ENCODE measurements around the gene CEP97.
"Not testable (repeated sequence)": the region's sequence is repeated elsewhere in the genome, so short reads cannot be mapped to it uniquely, and the experiment has no call there.

The CEP97 gene

DNA sequence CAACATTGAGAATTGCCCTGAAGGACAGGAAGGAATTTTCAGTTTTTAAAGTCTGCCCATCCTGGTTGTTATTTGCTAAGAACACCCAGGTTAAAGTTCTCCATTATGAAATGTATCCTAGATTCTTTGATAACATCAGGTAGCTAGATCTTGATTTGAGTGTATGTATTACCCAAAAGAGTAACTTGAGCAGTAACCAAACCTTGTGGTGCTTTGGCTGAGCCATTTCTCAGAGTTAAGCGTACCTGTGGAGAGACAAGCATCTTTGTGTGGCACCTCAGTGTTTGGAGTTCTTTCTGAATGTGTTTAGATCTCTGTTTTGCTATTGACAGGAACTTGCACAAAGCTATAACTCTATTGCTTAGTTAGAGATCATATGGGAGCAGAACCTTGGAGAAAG is 20.4 kb downstream of the CEP97 start:
- no peaks in the 10 kb centered on the region for H3K27me3 ChIP-seq (replicated peaks; ENCODE audit: control insufficient read depth, insufficient read depth, low read length)
- no peaks in the 10 kb centered on the region for H3K4me1 ChIP-seq (ENCODE audit: control insufficient read depth, insufficient read depth, low read length)
- no peak overlapping the region for H3K4me3 ChIP-seq (ENCODE audit: low read length)
- H3K36me3 ChIP-seq (ENCODE audit: control insufficient read depth, insufficient read depth, low read length, severe bottlenecking): no peaks in the 10 kb centered on the region
- H3K9me3 ChIP-seq (ENCODE audit: control insufficient read depth, low read length): no peaks in the 10 kb centered on the region
- no peak for DNase-seq (ENCODE audit: low read depth)
- no peak overlapping the region for H3K9ac ChIP-seq (ENCODE audit: low read length)

- H3K4me3 ChIP-seq (ENCODE audit: low read length); H3K9ac ChIP-seq (ENCODE audit: low read length); H3K36me3 ChIP-seq (ENCODE audit: control insufficient read depth, insufficient read depth, low read length, severe bottlenecking); DNase-seq (ENCODE audit: low read depth); H3K4me1 ChIP-seq (ENCODE audit: control insufficient read depth, insufficient read depth, low read length); H3K27me3 ChIP-seq (replicated peaks; ENCODE audit: control insufficient read depth, insufficient read depth, low read length); H3K9me3 ChIP-seq (ENCODE audit: control insufficient read depth, low read length): not testable (repeated sequence)
Observed at GRCh38 chr3:101745934-101746333, 21.5 kb downstream of the CEP97 start.

DNA sequence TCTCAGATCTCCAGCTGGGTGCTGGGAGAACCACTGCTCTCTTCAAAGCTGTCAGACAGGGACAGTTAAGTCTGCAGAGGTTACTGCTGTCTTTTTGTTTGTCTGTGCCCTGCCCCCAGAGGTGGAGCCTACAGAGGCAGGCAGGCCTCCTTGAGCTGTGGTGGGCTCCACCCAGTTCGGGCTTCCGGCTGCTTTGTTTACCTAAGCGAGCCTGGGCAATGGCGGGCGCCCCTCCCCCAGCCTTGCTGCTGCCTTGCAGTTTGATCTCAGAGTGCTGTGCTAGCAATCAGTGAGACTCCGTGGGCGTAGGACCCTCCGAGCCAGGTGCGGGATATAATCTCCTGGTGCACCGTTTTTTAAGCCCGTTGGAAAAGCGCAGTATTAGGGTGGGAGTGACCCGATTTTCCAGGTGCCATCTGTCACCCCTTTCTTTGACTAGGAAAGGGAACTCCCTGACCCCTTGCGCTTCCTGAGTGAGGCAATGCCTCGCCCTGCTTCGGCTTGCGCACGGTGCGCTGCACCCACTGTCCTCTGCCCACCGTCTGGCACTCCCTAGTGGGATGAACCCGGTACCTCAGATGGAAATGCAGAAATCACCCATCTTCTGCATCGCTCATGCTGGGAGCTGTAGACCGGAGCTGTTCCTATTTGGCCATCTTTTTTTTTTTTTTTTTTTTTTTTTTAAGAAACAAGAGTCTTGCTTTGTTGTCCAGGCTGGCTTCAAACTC is 29.1 kb downstream of the CEP97 start:
- H3K9me3 ChIP-seq (ENCODE audit: control insufficient read depth, low read length); H3K4me1 ChIP-seq (ENCODE audit: control insufficient read depth, insufficient read depth, low read length); DNase-seq (ENCODE audit: low read depth); H3K27me3 ChIP-seq (replicated peaks; ENCODE audit: control insufficient read depth, insufficient read depth, low read length); H3K9ac ChIP-seq (ENCODE audit: low read length); H3K4me3 ChIP-seq (ENCODE audit: low read length): not testable (repeated sequence)
- peaks cover 29% of the 10 kb centered on the region for H3K36me3 ChIP-seq (ENCODE audit: control insufficient read depth, insufficient read depth, low read length, severe bottlenecking)

- Histone ChIP-seq H3K4me3 (ENCODE audit: low read length) (no peak overlapping the region), H3K9me3 (ENCODE audit: control insufficient read depth, low read length) (no peaks in the 10 kb centered on the region), H3K4me1 (ENCODE audit: control insufficient read depth, insufficient read depth, low read length) (no peaks in the 10 kb centered on the region), H3K27me3 (replicated peaks; ENCODE audit: control insufficient read depth, insufficient read depth, low read length) (no peaks in the 10 kb centered on the region), H3K36me3 (ENCODE audit: control insufficient read depth, insufficient read depth, low read length, severe bottlenecking) (peaks cover 38% of the 10 kb centered on the region), H3K9ac (ENCODE audit: low read length) (no peak overlapping the region)
- no peak for DNase-seq (ENCODE audit: low read depth)
Observed at GRCh38 chr3:101758224-101758623, 33.8 kb downstream of the CEP97 start.

GRCh38 chr3:101762041-101762646 is 37.7 kb downstream of the CEP97 start:
- H3K9me3 ChIP-seq (ENCODE audit: control insufficient read depth, low read length): no peaks in the 10 kb centered on the region
- no peak overlapping the region for H3K4me3 ChIP-seq (ENCODE audit: low read length)
- peaks cover 36% of the 10 kb centered on the region for H3K36me3 ChIP-seq (ENCODE audit: control insufficient read depth, insufficient read depth, low read length, severe bottlenecking)
- H3K27me3 ChIP-seq (replicated peaks; ENCODE audit: control insufficient read depth, insufficient read depth, low read length): no peaks in the 10 kb centered on the region
- no peaks in the 10 kb centered on the region for H3K4me1 ChIP-seq (ENCODE audit: control insufficient read depth, insufficient read depth, low read length)
- DNase-seq (ENCODE audit: low read depth): no peak
- H3K9ac ChIP-seq (ENCODE audit: low read length): no peak overlapping the region

- H3K9ac ChIP-seq (ENCODE audit: low read length); H3K4me3 ChIP-seq (ENCODE audit: low read length); H3K9me3 ChIP-seq (ENCODE audit: control insufficient read depth, low read length); H3K36me3 ChIP-seq (ENCODE audit: control insufficient read depth, insufficient read depth, low read length, severe bottlenecking); H3K27me3 ChIP-seq (replicated peaks; ENCODE audit: control insufficient read depth, insufficient read depth, low read length); DNase-seq (ENCODE audit: low read depth): not testable (repeated sequence)
- peaks cover 21% of the 10 kb centered on the region for H3K4me1 ChIP-seq (ENCODE audit: control insufficient read depth, insufficient read depth, low read length)
Observed at GRCh38 chr3:101777745-101778281, 53.4 kb downstream of the CEP97 start.

GRCh38 chr3:101778385-101779046 is 54.1 kb downstream of the CEP97 start:
- Histone ChIP-seq H3K9ac (ENCODE audit: low read length) (peak overlapping the region; percentile 86), H3K27me3 (replicated peaks; ENCODE audit: control insufficient read depth, insufficient read depth, low read length) (no peaks in the 10 kb centered on the region), H3K9me3 (ENCODE audit: control insufficient read depth, low read length) (no peaks in the 10 kb centered on the region), H3K4me3 (ENCODE audit: low read length) (peak overlapping the region; percentile 88), H3K36me3 (ENCODE audit: control insufficient read depth, insufficient read depth, low read length, severe bottlenecking) (peaks cover 4% of the 10 kb centered on the region), H3K4me1 (ENCODE audit: control insufficient read depth, insufficient read depth, low read length) (peaks cover 21% of the 10 kb centered on the region)
- DNase-seq (ENCODE audit: low read depth): no peak

- peak within 1 kb of the TSS; percentile 86 for H3K9ac ChIP-seq (ENCODE audit: low read length)
- peaks cover 8% of the 10 kb centered on the region for H3K36me3 ChIP-seq (ENCODE audit: control insufficient read depth, insufficient read depth, low read length, severe bottlenecking)
- peak within 1 kb of the TSS; percentile 88 for H3K4me3 ChIP-seq (ENCODE audit: low read length)
- DNase-seq (ENCODE audit: low read depth): peak; percentile 94
- no peaks in the 10 kb centered on the region for H3K9me3 ChIP-seq (ENCODE audit: control insufficient read depth, low read length)
- H3K4me1 ChIP-seq (ENCODE audit: control insufficient read depth, insufficient read depth, low read length): peaks cover 21% of the 10 kb centered on the region
- no peaks in the 10 kb centered on the region for H3K27me3 ChIP-seq (replicated peaks; ENCODE audit: control insufficient read depth, insufficient read depth, low read length)
Observed at GRCh38 chr3:101779047-101779821, 54.8 kb downstream of the CEP97 start, which contains the start of gene NXPE3. NXPE3 (plus strand) TSS chr3:101779211; CDS start chr3:101785597, 6,386 bp downstream.

DNA sequence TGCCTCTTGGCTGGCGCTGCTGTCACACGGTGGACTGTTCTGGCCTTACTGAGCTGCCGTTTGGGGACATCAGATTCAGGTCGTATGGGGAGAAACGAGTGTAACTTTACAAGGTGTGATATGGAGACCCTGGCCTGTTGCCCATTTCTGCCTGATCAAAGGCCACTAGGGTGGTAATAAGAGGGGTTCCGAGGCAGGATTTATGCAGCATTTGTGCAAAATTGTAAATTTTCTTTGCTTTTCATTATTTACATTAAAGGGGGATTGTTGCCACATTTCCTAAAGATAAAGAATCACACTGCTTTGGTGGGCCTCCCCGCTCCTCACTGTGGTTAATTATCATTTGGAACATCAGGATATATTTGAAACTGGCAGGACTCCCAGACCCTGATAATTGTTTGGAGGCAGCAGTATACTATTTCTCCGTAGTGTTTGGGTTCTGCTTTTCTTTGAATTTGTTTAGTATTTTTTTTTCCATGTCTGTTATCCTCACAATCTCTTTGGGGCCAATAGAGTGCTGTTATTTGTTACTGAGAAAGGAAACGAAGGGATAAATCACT is 55.5 kb downstream of the CEP97 start:
- H3K4me3 ChIP-seq (ENCODE audit: low read length): peak overlapping the region; percentile 88
- H3K27me3 ChIP-seq (replicated peaks; ENCODE audit: control insufficient read depth, insufficient read depth, low read length): no peaks in the 10 kb centered on the region
- H3K9me3 ChIP-seq (ENCODE audit: control insufficient read depth, low read length): no peaks in the 10 kb centered on the region
- peak; percentile 47 for DNase-seq (ENCODE audit: low read depth)
- peaks cover 21% of the 10 kb centered on the region for H3K4me1 ChIP-seq (ENCODE audit: control insufficient read depth, insufficient read depth, low read length)
- peak overlapping the region; percentile 86 for H3K9ac ChIP-seq (ENCODE audit: low read length)
- peaks cover 15% of the 10 kb centered on the region for H3K36me3 ChIP-seq (ENCODE audit: control insufficient read depth, insufficient read depth, low read length, severe bottlenecking)

DNA sequence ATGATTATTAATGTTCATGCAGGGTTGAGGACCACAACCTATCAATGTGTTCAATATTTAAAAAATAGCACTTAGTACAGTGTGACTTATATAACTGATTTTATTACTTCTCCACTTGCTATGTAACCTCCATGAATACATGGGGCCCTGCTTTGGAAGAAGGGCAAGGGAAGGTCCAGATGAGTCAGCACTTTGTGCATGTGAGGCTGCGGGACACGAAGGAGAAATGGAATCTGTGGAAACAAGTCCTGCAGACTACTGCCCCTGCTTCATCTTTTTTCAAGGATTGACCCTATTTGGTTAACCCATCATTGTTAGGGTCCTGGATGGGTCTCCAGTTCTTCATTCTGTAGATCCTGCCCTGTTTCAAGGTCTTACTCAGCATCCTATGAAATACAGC is 56.2 kb downstream of the CEP97 start:
- peak; percentile 87 for DNase-seq (ENCODE audit: low read depth)
- Histone ChIP-seq H3K9ac (ENCODE audit: low read length) (no peak overlapping the region), H3K4me1 (ENCODE audit: control insufficient read depth, insufficient read depth, low read length) (peaks cover 21% of the 10 kb centered on the region), H3K9me3 (ENCODE audit: control insufficient read depth, low read length) (no peaks in the 10 kb centered on the region), H3K27me3 (replicated peaks; ENCODE audit: control insufficient read depth, insufficient read depth, low read length) (no peaks in the 10 kb centered on the region), H3K4me3 (ENCODE audit: low read length) (peak overlapping the region; percentile 88), H3K36me3 (ENCODE audit: control insufficient read depth, insufficient read depth, low read length, severe bottlenecking) (peaks cover 23% of the 10 kb centered on the region)

Measured in adipocyte (in vitro differentiated cells).